ENCODE measurements around the gene TBX19. TPM values are rescaled to one million over a fixed set of nuclear protein-coding genes. Genes with fewer than 3 reads are reported as not detected.

Gene TBX19
- total RNA-seq, 4 donors from 2014 or later, result 1.2 to 2.9 (median 2.5) TPM

DNA sequence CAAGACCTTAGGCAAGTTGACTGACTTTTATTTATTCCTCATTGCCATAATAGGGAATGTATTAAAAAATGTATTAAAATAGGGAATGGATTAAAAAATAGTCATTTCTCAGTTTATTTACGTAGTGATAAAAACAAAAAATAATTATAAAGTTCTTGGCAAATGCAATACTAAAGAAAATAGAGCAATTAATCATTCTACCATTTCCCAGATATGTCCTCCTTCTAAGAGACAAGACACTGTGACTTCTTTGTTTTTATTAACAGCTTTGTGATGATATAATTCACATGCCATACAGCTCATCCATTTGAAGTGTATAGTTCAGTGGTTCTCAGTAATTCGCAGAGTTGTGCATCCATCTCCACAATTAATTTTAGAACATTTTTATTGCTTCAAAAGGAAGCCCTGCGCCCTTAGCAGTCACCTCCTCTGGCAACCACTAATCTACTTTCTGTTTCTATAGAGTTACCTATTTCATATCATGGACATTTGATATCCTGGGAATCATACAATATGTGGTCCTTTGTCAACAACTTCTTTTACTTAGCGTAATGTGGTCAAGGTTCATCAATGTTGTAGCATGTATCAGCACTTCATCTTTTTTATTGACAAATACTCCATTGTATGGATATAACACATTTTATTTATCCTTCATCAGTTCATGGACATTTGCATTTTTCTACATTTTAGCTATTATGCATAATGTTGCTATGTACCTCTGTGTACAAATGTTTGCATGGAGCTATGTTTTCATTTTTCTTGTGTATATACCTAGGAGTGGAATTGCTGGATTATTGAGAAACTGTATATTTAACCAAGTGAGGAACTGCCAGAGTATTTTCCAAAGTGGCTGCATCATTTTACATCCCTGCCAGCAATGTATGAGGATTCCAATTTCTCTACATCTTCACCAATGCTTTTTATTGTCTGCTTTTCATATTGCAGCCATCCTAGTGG is 5.6 kb downstream of the TBX19 start:
- DNase-seq, result no peak
- TF ChIP-seq, protein P1, sequence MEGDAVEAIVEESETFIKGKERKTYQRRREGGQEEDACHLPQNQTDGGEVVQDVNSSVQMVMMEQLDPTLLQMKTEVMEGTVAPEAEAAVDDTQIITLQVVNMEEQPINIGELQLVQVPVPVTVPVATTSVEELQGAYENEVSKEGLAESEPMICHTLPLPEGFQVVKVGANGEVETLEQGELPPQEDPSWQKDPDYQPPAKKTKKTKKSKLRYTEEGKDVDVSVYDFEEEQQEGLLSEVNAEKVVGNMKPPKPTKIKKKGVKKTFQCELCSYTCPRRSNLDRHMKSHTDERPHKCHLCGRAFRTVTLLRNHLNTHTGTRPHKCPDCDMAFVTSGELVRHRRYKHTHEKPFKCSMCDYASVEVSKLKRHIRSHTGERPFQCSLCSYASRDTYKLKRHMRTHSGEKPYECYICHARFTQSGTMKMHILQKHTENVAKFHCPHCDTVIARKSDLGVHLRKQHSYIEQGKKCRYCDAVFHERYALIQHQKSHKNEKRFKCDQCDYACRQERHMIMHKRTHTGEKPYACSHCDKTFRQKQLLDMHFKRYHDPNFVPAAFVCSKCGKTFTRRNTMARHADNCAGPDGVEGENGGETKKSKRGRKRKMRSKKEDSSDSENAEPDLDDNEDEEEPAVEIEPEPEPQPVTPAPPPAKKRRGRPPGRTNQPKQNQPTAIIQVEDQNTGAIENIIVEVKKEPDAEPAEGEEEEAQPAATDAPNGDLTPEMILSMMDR (IDR thresholded peaks at IDR 0.05), result no peak
- TF ChIP-seq POLR2A (IDR thresholded peaks at IDR 0.05) (no peak), EP300 (IDR thresholded peaks at IDR 0.05; ENCODE audit: low read depth) (no peak), POLR2AphosphoS5 (IDR thresholded peaks at IDR 0.05) (no peak)
- H3K27ac ChIP-seq, result no peak overlapping the region
- no peak overlapping the region for H3K4me3 ChIP-seq
- H3K9me3 ChIP-seq, result no peaks in the 10 kb centered on the region
- H3K27me3 ChIP-seq, result no peaks in the 10 kb centered on the region
- peaks cover 0 to 6% (median 0%) of the 10 kb centered on the region in 4 donors for H3K4me1 ChIP-seq
- intact Hi-C loops (cut with DNase I; ENCODE audit: low total_unique reads) (no loop called here), in situ Hi-C loops (cut with MboI; ENCODE audit: low pct_ligation_motif_present in 1 of 4, low pct_unique_long_range_greater_than_20kb in 1 of 4, low sequenced_read_pairs in 3 of 4) (no loop called here)
- 91 to 95% methylated on average over 4 of the region's 4 CpGs for WGBS, 2 donors (ENCODE audit: low coverage in 1 of 2)
- no peaks in the 10 kb centered on the region for H3K36me3 ChIP-seq

DNA sequence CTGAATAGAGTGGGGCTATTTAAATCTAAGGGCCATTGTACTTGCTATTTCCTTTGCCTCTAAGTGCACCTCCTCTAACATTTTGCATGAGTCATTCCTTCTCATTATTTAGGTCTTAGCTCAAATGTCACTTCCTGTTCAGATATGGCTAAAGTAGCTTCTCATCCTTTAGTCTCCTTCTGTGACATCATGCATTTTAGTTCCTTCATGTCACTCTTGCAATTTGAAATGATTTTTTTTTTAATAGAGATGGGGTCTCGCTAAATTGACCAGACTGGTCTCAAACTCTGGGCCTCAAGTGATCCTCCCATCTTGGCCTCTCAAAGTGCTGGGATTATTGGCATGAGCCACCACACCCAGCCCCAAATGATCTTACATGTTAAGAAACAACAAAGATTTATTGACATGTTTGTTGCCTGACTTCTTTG is 6.6 kb downstream of the TBX19 start:
- no peaks in the 10 kb centered on the region for H3K9me3 ChIP-seq
- H3K36me3 ChIP-seq, result no peaks in the 10 kb centered on the region
- no peak for TF ChIP-seq EP300 (IDR thresholded peaks at IDR 0.05; ENCODE audit: low read depth)
- in situ Hi-C loops (cut with MboI; ENCODE audit: low pct_ligation_motif_present in 1 of 4, low pct_unique_long_range_greater_than_20kb in 1 of 4, low sequenced_read_pairs in 3 of 4), result no loop called here
- DNase-seq, result no peak
- H3K4me1 ChIP-seq, result peaks cover 0 to 6% (median 0%) of the 10 kb centered on the region in 4 donors
- intact Hi-C loops (cut with DNase I; ENCODE audit: low total_unique reads), result no loop called here
- H3K4me3 ChIP-seq, result no peak overlapping the region
- 97 to 100% methylated on average over 1 of the region's 1 CpG for WGBS, 2 donors (ENCODE audit: low coverage in 1 of 2)
- H3K27ac ChIP-seq, result no peak overlapping the region
- no peaks in the 10 kb centered on the region for H3K27me3 ChIP-seq

DNA sequence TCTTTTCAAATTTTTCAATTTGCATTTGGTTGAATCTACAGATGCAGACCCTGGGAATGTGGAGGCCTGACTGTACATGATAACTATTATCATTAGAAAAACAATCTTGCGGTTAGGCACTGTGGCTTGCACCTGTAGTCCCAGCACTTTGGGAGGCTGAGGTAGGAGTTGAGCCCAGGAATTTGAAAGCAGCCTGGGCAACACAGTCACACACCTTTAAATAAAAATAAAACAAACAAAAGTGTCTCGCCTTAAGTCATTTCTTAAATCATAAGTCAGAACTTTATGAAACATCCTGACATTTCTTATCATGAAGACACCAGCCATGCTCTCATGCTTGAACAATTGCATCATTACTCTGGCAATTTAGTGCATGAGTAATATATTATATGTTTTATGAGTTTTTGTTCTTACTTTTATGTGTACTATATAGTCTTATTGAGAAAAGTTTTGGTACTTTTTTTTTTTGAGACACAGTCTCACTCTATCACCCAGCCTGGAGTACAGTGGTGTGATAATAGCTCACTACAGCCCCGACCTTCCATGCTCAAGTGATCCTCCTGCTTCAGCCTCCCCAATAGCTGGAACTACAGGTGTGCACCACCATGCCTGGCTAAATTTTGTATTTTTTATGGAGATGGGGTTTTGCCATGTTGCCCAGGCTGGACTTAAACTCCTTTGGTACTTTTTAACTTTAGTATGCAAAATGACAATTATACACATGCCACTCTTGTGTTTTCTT is 7.8 kb downstream of the TBX19 start:
- in situ Hi-C loops (cut with MboI; ENCODE audit: low pct_ligation_motif_present in 1 of 4, low pct_unique_long_range_greater_than_20kb in 1 of 4, low sequenced_read_pairs in 3 of 4), result no loop called here
- H3K36me3 ChIP-seq, result no peaks in the 10 kb centered on the region
- H3K4me1 ChIP-seq, result peaks cover 0 to 6% (median 0%) of the 10 kb centered on the region in 4 donors
- H3K9me3 ChIP-seq, result no peaks in the 10 kb centered on the region
- H3K4me3 ChIP-seq, result no peak overlapping the region
- intact Hi-C loops (cut with DNase I; ENCODE audit: low total_unique reads), result no loop called here
- 86 to 93% methylated on average over 3 of the region's 3 CpGs for WGBS, 2 donors (ENCODE audit: low coverage in 1 of 2)
- DNase-seq, result no peak
- H3K27me3 ChIP-seq, result no peaks in the 10 kb centered on the region
- TF ChIP-seq EP300 (IDR thresholded peaks at IDR 0.05; ENCODE audit: low read depth) (no peak), POLR2AphosphoS5 (IDR thresholded peaks at IDR 0.05) (no peak), POLR2A (IDR thresholded peaks at IDR 0.05) (no peak)
- TF ChIP-seq, protein P1 (IDR thresholded peaks at IDR 0.05), result no peak
- H3K27ac ChIP-seq, result no peak overlapping the region

DNA sequence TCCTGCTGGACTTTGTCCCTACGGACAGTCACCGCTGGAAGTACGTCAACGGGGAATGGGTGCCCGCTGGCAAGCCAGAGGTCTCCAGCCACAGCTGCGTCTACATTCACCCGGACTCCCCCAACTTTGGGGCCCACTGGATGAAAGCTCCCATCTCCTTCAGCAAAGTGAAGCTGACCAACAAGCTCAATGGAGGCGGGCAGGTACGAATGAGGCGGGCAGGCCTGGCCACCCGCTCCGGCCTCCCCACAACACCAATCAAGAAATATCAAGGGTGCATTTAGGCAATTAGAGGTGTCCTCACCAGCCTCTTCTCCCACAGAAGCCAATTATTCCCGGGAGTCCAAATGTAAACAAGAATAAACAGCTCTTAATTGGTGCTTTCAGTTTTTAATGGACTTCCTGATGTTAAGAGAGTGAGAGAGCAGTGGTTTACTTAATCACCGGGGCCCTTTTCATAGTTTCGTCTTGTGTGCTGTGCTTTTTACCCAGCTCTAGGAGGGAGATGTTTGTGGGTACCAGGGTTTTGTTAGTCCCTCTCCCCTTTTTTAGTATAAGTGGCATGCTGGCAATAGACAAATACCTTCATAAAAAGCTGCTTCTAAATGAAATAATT is 10.7 kb downstream of the TBX19 start:
- Histone ChIP-seq H3K9me3 (no peaks in the 10 kb centered on the region), H3K36me3 (no peaks in the 10 kb centered on the region), H3K27me3 (no peaks in the 10 kb centered on the region), H3K27ac (no peak overlapping the region), H3K4me1 (no peaks in the 10 kb centered on the region), H3K4me3 (no peak overlapping the region)
- 45 to 89% methylated on average over 2 to 15 of the region's 15 CpGs for WGBS, 2 donors (ENCODE audit: low coverage in 1 of 2)
- intact Hi-C loops (cut with DNase I; ENCODE audit: low total_unique reads) (no loop called here), in situ Hi-C loops (cut with MboI; ENCODE audit: low pct_ligation_motif_present in 1 of 4, low pct_unique_long_range_greater_than_20kb in 1 of 4, low sequenced_read_pairs in 3 of 4) (no loop called here)
- no peak for TF ChIP-seq POLR2A (IDR thresholded peaks at IDR 0.05)
- TF ChIP-seq POLR2AphosphoS5 (IDR thresholded peaks at IDR 0.05), result no peak
- no peak for TF ChIP-seq EP300 (IDR thresholded peaks at IDR 0.05; ENCODE audit: low read depth)
- TF ChIP-seq, protein P1 (IDR thresholded peaks at IDR 0.05), result no peak
- no peak for DNase-seq

Data from transverse colon (tissue), 4 donors.